K562 (cell line): ENCODE data around the gene ITIH3. TPM values are rescaled to one million over a fixed set of nuclear protein-coding genes. Genes with fewer than 3 reads are reported as not detected.

Experiments used
- ATAC-seq: fragments of 200-7000 bp; cut with Tn5 transposase; 3 replicates; pipeline ENCODE4 v1.9.1; 2020; ENCODE audit warnings: moderate library complexity
- BruUV-seq: library from RNA; stranded (reverse); fragments of 400-500 nt; replicated peaks from 2 replicates; lab custom pipeline; 2021; lab: Mats Ljungman, UMichigan
- CTCF ChIA-PET: fragments of 300-600 bp; formaldehyde crosslinking; extraction: SDS; loops from one replicate; lab custom pipeline; 2021; ENCODE audit warnings: low intra/inter-chr PET ratio; lab: Yijun Ruan, JAX
- POLR2A ChIA-PET: fragments of 300-600, 350-650 bp; sonication (Branson Sonifier 250); formaldehyde crosslinking; extraction: SDS; loops from one replicate; lab custom pipeline; 2021; ENCODE audit warnings: antibody characterized with exemption, inconsistent platforms; lab: Yijun Ruan, JAX
- DNase-seq, 4 experiments: peaks; one replicate each; pipeline versions ENCODE4 v3.0.0 to v3.0.0-alpha.2; 2011 to 2018; ENCODE audit warnings: low spot score in 3 of 4, mixed read lengths in 3 of 4; ENCODE audit errors: extremely low read depth in 1 of 4
- FAIRE-seq: peaks from 2 replicates; lab custom pipeline; 2011; peaks lifted over from hg19 to GRCh38; lab: Jason Lieb, UNC
- H2AFZ ChIP-seq: 2 replicates; pipeline ENCODE4 v1.6.0; 2011; ENCODE audit warnings: low read depth, low read length, control low read depth, inconsistent platforms
- H3K27ac ChIP-seq: fragments of 200-600 bp; 3 replicates; pipeline ENCODE4 v1.8.0; 2011; ENCODE audit warnings: low read depth, mild to moderate bottlenecking, control low read depth, inconsistent platforms, low read length, moderate library complexity, mixed read lengths; ENCODE audit errors: extremely low read depth
- H3K27me3 ChIP-seq, 2 experiments: fragments of 300-600 bp in 1 of 2; 2 replicates in 1 of 2; 3 replicates in 1 of 2; pipeline versions ENCODE4 v1.6.0 to v1.8.0; 2011; ENCODE audit warnings: inconsistent platforms in 2 of 2, low read length in 2 of 2, mild to moderate bottlenecking in 1 of 2, mixed read lengths in 1 of 2, moderate library complexity in 1 of 2; ENCODE audit not compliant: control insufficient read depth in 2 of 2, insufficient read depth in 2 of 2
- H3K36me3 ChIP-seq: fragments of 300-600 bp; 3 replicates; pipeline ENCODE4 v1.8.0; 2011; ENCODE audit warnings: mild to moderate bottlenecking, low read length, inconsistent platforms; ENCODE audit not compliant: control insufficient read depth, insufficient read depth
- H3K4me1 ChIP-seq, 2 experiments: fragments of 200-600 bp in 1 of 2; replicated peaks in 1 of 2; 2 replicates in 1 of 2; 3 replicates in 1 of 2; pipeline versions ENCODE4 v1.5.1 to v1.8.0; 2011; ENCODE audit warnings: inconsistent platforms in 2 of 2, low read length in 2 of 2, mild to moderate bottlenecking in 1 of 2, mixed read lengths in 1 of 2, moderate library complexity in 1 of 2; ENCODE audit not compliant: control insufficient read depth in 2 of 2, insufficient read depth in 2 of 2
- H3K4me2 ChIP-seq: 2 replicates; pipeline ENCODE4 v1.6.1; 2011; ENCODE audit warnings: low read length, control low read depth, inconsistent platforms, mixed read lengths; ENCODE audit not compliant: insufficient read depth
- H3K4me3 ChIP-seq: fragments of 200-600 bp; sonication (generic), shearing (Covaris generic); 2 replicates; pipeline ENCODE4 v1.5.1; 2016; ENCODE audit warnings: control low read depth, inconsistent platforms
- H3K79me2 ChIP-seq: fragments of 200-600 bp; 3 replicates; pipeline ENCODE4 v1.8.0; 2011; ENCODE audit warnings: low read length, inconsistent platforms; ENCODE audit not compliant: control insufficient read depth, insufficient read depth
- H3K9ac ChIP-seq, 2 experiments: 2 replicates each; pipeline versions ENCODE4 v1.6.0 to v1.6.1; 2011; ENCODE audit warnings: low read depth in 2 of 2, low read length in 2 of 2, control low read depth in 1 of 2, inconsistent platforms in 1 of 2, mild to moderate bottlenecking in 1 of 2, mixed read lengths in 1 of 2; ENCODE audit not compliant: insufficient read depth in 1 of 2
- H3K9me1 ChIP-seq: one replicate; pipeline ENCODE4 v1.6.0; 2011; ENCODE audit warnings: inconsistent platforms, mild to moderate bottlenecking, low read length, moderate library complexity; ENCODE audit not compliant: control insufficient read depth, insufficient read depth
- H3K9me3 ChIP-seq: replicated peaks from 2 replicates; pipeline ENCODE4 v1.5.1; 2011; ENCODE audit warnings: low read depth, low read length, inconsistent platforms; ENCODE audit not compliant: control insufficient read depth, insufficient read depth
- H4K20me1 ChIP-seq: replicated peaks from 2 replicates; pipeline ENCODE4 v1.6.1; 2011; ENCODE audit warnings: low read length, inconsistent platforms, mixed read lengths; ENCODE audit not compliant: control insufficient read depth, insufficient read depth
- ARHGAP35 ChIP-seq: fragments of 450-650 bp; IDR thresholded peaks from 2 replicates; pipeline ENCODE4 v1.6.1; 2018; ENCODE audit not compliant: partially characterized antibody
- BRD9 ChIP-seq: fragments of 450-650 bp; IDR thresholded peaks from 2 replicates; pipeline ENCODE4 v1.6.1; 2018; ENCODE audit warnings: low read depth; ENCODE audit not compliant: partially characterized antibody
- CHD2 ChIP-seq: IDR thresholded peaks from 2 replicates; pipeline ENCODE4 v1.6.1; 2011; ENCODE audit warnings: low read depth, low read length
- CHD4 ChIP-seq: fragments of 200-600 bp; sonication (generic); IDR thresholded peaks from 3 replicates; pipeline ENCODE4 v1.6.1; 2012; ENCODE audit warnings: low read depth, mild to moderate bottlenecking, mixed read lengths, low read length, inconsistent platforms; ENCODE audit not compliant: insufficient read depth, insufficient replicate concordance, poor library complexity, severe bottlenecking
- JUNB ChIP-seq: fragments of 450-650 bp; formaldehyde crosslinking; conservative IDR thresholded peaks from 2 replicates; pipeline ENCODE4 v1.4.0; 2020; ENCODE audit warnings: mild to moderate bottlenecking
- KLF16 ChIP-seq: IDR thresholded peaks from 2 replicates; pipeline ENCODE4 v1.6.1; 2016; ENCODE audit warnings: antibody characterized with exemption
- MAFF ChIP-seq: IDR thresholded peaks from 2 replicates; pipeline ENCODE4 v1.6.1; 2012; ENCODE audit warnings: low read length, improper control_type of control experiment
- MIER1 ChIP-seq: fragments of 450-650 bp; IDR thresholded peaks from 2 replicates; pipeline ENCODE4 v1.6.1; 2016; ENCODE audit warnings: antibody characterized with exemption, mild to moderate bottlenecking, low read depth
- RB1 ChIP-seq: fragments of 450-650 bp; IDR thresholded peaks from 2 replicates; pipeline ENCODE4 v1.6.1; 2017; ENCODE audit warnings: low read depth, mild to moderate bottlenecking
- U2AF2 ChIP-seq: fragments of 200-400 bp; formaldehyde crosslinking; optimal IDR thresholded peaks from 2 replicates; pipeline ENCODE3; 2017; ENCODE audit warnings: low read depth, mild to moderate bottlenecking, low read length
- XRCC5 ChIP-seq: fragments of 200-400 bp; formaldehyde crosslinking; IDR thresholded peaks from 2 replicates; pipeline ENCODE4 v1.6.1; 2017; ENCODE audit warnings: low read depth, mild to moderate bottlenecking, low read length
- ZKSCAN1 ChIP-seq: fragments of 150-350 bp; IDR thresholded peaks from 2 replicates; pipeline ENCODE4 v1.6.1; 2016; ENCODE audit warnings: low read depth, low read length
- ZNF3 ChIP-seq: fragments of 250-450 bp; sonication (Bioruptor Pico); IDR thresholded peaks from 2 replicates; pipeline ENCODE4 v1.5.0; 2021; ENCODE audit warnings: mild to moderate bottlenecking, moderate library complexity
- ZNF316 ChIP-seq: fragments of 450-650 bp; IDR thresholded peaks from 2 replicates; pipeline ENCODE4 v1.6.1; 2016
- ZNF589 ChIP-seq: fragments of 200-800 bp; sonication (Bioruptor generic); IDR thresholded peaks from 2 replicates; pipeline ENCODE4 v1.6.1; 2016; ENCODE audit warnings: low read depth, missing genetic modification characterization, missing compliant biosample characterization
- WGBS: fragments of 100-300 bp; shearing (Covaris generic); methylation state at CpG from one replicate; pipeline ENCODE4 v1.1.6; 2016; ENCODE audit warnings: low coverage, mixed read lengths; ENCODE audit not compliant: insufficient coverage; ENCODE audit errors: missing lambda C conversion rate; 5-methylcytosine and 5-hydroxymethylcytosine counted together
- in situ Hi-C: fragments of 300-500 bp; cut with MboI; formaldehyde crosslinking; loops from 4 replicates; pipeline ENCODE4 v1.15.0; 2018; ENCODE audit warnings: inconsistent platforms, mixed read lengths
- intact Hi-C: fragments of 100-400 bp; cut with micrococcal nuclease; formaldehyde crosslinking; loops from 2 replicates; pipeline ENCODE4 v1.14.2; 2022
- polyA plus RNA-seq, 8 experiments: library from polyadenylated mRNA; depleted of rRNA in 4 of 8; stranded (reverse) in 5 of 8; unstranded in 3 of 8; fragments of >200 nt; fragmentation: Nextera tagmentation in 2 of 8; fragmentation: Illumina TruSeq in 1 of 8; extraction: Ambion mirVana in 2 of 8; extraction: Trizol in 1 of 8; gene quantifications; 2 replicates each; pipeline versions ENCODE4 v1.2.1 to v1.2.3, GENCODE V29; 2011 to 2014; ENCODE audit warnings: inconsistent platforms in 1 of 8, missing spikeins in 1 of 8
- total RNA-seq, 7 experiments: library from RNA; depleted of rRNA in 6 of 7; stranded (reverse); fragments of >200 nt in 6 of 7; fragmentation: Illumina TruSeq in 2 of 7; extraction: Trizol in 2 of 7; gene quantifications; 2 replicates each; pipeline versions ENCODE4 v1.2.1 to v1.2.3, GENCODE V29; 2011 to 2021; ENCODE audit warnings: low replicate concordance in 1 of 7
- TF ChIP-seq, protein P1 (sequence below): IDR thresholded peaks from 2 replicates; pipeline ENCODE4 v1.6.1; 2016; ENCODE audit warnings: missing genetic modification characterization, missing compliant biosample characterization
- TF ChIP-seq, protein P2 (sequence below): fragments of 250-450 bp; sonication (Bioruptor Pico); IDR thresholded peaks from 2 replicates; pipeline ENCODE4 v1.4.0; 2020; ENCODE audit warnings: mild to moderate bottlenecking, moderate library complexity, borderline replicate concordance

Gene ITIH3
- total and polyA plus RNA-seq, 9 of the 15 experiments (the other 6 are each of a cell fraction or from before 2014, with no cell fraction given), result 0.07 to 0.35 TPM; not detected in 7

DNA sequence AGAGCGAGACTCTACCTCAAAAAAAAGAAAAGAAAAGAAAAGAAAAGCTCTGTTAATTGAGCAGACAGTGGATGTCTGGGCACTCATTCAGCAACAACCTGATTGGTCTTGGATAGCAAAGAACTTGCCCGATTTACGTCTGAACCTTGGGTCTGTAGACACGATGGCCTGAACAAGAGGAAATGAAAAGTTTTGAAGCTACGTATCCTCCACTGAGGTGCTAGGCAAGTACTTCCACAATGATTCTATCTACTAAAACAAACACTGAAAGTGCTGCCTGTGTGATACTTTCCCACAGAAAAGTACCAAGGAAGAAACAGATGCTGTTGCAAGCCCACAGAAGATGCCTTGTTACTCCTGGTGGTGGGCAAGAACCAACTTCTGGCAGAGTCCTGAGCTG lies 62.1 kb downstream of the ITIH3 start:
- no peak overlapping the region for H2AFZ ChIP-seq
- H3K9me3 ChIP-seq, result no peaks in the 10 kb centered on the region
- H3K36me3 ChIP-seq, result peaks cover 3% of the 10 kb centered on the region; the same call in 1 of the 3 replicates
- 56% methylated on average over 5 of the region's 5 CpGs for WGBS
- BruUV-seq, result no TSS peak
- H3K4me3 ChIP-seq, result no peak overlapping the region
- FAIRE-seq, result no peak
- POLR2A ChIA-PET, result no interaction called here
- 0 out of 2 replicates have a peak, but pooled peaks cover under 1% of the 10 kb centered on the region for H4K20me1 ChIP-seq
- no peak for ATAC-seq
- no peak overlapping the region for H3K27ac ChIP-seq
- no peak overlapping the region for H3K9ac ChIP-seq
- TF ChIP-seq ZNF589 (CRISPR knock-in tag) (no peak), XRCC5 (no peak), CHD2 (no peak), ARHGAP35 (no peak), U2AF2 (no peak), ZNF3 (CRISPR knock-in tag) (no peak), JUNB (CRISPR knock-in tag) (no peak), ZKSCAN1 (no peak), ZNF316 (no peak), BRD9 (no peak), MIER1 (no peak), RB1 (no peak), MAFF (no peak), CHD4 (no peak), KLF16 (no peak)
- TF ChIP-seq, protein P1, sequence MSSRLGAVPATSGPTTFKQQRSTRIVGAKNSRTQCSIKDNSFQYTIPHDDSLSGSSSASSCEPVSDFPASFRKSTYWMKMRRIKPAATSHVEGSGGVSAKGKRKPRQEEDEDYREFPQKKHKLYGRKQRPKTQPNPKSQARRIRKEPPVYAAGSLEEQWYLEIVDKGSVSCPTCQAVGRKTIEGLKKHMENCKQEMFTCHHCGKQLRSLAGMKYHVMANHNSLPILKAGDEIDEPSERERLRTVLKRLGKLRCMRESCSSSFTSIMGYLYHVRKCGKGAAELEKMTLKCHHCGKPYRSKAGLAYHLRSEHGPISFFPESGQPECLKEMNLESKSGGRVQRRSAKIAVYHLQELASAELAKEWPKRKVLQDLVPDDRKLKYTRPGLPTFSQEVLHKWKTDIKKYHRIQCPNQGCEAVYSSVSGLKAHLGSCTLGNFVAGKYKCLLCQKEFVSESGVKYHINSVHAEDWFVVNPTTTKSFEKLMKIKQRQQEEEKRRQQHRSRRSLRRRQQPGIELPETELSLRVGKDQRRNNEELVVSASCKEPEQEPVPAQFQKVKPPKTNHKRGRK (tag), result no peak
- TF ChIP-seq, protein P2, sequence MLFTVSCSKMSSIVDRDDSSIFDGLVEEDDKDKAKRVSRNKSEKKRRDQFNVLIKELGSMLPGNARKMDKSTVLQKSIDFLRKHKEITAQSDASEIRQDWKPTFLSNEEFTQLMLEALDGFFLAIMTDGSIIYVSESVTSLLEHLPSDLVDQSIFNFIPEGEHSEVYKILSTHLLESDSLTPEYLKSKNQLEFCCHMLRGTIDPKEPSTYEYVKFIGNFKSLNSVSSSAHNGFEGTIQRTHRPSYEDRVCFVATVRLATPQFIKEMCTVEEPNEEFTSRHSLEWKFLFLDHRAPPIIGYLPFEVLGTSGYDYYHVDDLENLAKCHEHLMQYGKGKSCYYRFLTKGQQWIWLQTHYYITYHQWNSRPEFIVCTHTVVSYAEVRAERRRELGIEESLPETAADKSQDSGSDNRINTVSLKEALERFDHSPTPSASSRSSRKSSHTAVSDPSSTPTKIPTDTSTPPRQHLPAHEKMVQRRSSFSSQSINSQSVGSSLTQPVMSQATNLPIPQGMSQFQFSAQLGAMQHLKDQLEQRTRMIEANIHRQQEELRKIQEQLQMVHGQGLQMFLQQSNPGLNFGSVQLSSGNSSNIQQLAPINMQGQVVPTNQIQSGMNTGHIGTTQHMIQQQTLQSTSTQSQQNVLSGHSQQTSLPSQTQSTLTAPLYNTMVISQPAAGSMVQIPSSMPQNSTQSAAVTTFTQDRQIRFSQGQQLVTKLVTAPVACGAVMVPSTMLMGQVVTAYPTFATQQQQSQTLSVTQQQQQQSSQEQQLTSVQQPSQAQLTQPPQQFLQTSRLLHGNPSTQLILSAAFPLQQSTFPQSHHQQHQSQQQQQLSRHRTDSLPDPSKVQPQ (CRISPR knock-in tag), result no peak
- no peaks in the 10 kb centered on the region for H3K79me2 ChIP-seq
- DNase-seq, result no peak
- H3K4me1 ChIP-seq, result peaks cover 0 to 4% of the 10 kb centered on the region in 2 experiments; a peak in 1 of 5 replicates
- no peaks in the 10 kb centered on the region for H3K27me3 ChIP-seq
- in situ Hi-C loops, result no loop called here
- CTCF ChIA-PET, result no interaction called here
- H3K4me2 ChIP-seq, result no peak overlapping the region
- H3K9me1 ChIP-seq, result no peaks in the 10 kb centered on the region
- intact Hi-C loops, result no loop called here
